ENCODE data around the gene LCNL1.

- TF ChIP-seq CTCF (conservative IDR thresholded peaks at IDR 0.05 in 1 of 2, IDR thresholded peaks at IDR 0.05 in 1 of 2; ENCODE audit: extremely low read depth in 1 of 2, insufficient read depth in 1 of 2, low read depth in 1 of 2, low read length in 2 of 2) (peak in 1 of 2 donors; percentile 9), EZH2 (IDR thresholded peaks at IDR 0.05; ENCODE audit: borderline replicate concordance, low read length) (no peak)
Observed at GRCh38 chr9:136944212-136944518, 38.6 kb upstream of the LCNL1 start.

Measured in mammary epithelial cell (primary cell).